ENCODE data around the gene CYTH2.

CYTH2 gene, protein sequence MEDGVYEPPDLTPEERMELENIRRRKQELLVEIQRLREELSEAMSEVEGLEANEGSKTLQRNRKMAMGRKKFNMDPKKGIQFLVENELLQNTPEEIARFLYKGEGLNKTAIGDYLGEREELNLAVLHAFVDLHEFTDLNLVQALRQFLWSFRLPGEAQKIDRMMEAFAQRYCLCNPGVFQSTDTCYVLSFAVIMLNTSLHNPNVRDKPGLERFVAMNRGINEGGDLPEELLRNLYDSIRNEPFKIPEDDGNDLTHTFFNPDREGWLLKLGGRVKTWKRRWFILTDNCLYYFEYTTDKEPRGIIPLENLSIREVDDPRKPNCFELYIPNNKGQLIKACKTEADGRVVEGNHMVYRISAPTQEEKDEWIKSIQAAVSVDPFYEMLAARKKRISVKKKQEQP

GRCh38 chr19:48469289-48469881 lies at the start of gene CYTH2:
Gene CYTH2, plus strand, starts transcription at chr19:48469369. Its CDS starts 139 bp downstream, at chr19:48469508.
- DNase-seq = peak in 1 of 2 experiments; percentile 62

DNA sequence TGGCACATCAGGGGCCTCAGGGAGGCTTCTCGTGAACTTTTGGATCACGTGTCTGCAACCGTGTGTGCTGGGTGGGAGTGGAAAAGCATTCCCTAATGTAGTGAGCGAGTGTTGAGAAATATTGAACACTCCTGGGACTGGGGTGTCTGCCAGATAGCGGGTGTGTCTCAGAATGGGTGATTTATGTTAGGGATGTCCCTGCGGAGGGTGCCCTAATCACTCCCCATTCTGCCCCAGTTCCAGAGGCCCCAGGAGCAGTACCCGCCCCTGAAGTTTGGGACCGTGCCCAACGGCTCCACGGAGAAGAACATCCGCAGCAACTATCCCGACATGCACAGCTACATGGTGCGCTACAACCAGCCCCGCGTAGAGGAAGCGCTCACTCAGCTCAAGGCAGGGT lies 47.6 kb upstream of the CYTH2 start:
- no peak for DNase-seq

DNA sequence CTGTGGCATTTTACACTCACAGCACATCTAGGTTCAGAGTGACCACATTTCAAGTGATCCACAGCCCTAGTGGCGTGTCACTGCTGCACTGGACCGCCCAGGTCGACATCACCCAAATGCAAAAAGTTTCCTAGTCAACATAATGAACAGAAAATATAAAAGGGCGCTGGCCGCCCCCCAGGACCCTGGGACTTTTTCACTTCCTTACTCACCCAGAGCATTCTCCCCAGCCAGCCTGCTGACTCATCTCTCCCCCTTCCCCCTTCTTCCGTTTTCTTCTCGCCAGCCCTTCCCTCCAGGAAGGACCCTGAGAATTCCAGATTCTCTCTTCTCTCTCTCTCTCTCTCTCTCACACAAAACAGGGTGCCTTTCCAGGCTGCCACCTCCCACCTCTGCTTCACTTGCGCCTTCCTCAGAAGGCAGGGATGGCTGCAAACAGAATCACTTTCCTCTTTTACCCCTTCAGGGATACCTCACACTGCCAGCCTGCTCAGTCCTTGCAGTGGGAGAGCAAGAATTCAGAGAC lies 44.4 kb upstream of the CYTH2 start:
- DNase-seq = no peak

- no peak for DNase-seq
Observed at GRCh38 chr19:48428670-48429069, 40.5 kb upstream of the CYTH2 start.

DNA sequence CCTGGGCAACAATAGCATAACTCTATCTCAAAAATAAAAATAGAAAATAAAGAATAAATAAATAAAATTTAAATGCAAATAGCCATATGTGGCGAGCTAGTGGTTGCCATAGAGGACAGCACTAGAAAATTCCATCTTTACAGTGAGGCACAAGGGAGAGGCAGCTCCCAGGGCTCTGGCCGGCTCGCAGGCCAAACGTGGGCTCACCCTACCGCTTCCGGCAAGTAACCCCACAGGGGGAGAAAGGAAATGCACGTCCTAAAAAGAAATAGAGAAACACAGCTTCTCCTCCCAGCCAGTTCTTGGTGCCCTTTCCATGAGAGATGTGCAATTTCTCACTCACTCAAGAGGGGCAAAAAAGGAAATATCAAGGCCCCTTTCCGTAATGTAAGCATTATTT lies 35.8 kb upstream of the CYTH2 start:
- DNase-seq = no peak

DNA sequence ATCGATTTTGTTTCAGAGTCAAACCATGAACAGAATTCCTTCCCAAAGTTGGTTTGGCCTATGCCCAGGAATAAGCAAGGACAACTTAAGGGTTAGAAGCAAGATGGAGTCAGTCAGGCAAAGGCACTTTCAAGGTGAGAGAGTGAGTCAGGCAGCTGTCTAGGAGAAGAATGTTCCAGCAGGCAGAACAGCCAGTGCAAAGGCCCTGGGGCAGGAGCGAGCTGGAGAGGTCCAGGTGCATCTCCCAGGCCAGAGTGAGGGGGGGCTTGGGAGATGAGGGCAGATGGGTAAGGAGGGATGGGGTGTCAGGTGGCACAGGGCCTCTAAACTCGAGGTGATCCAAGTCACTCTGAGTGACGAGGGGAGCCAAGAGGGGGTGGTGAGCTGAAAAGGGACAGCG lies 32.6 kb upstream of the CYTH2 start:
- DNase-seq = no peak

GRCh38 chr19:48441360-48442050 lies 27.7 kb upstream of the CYTH2 start:
- DNase-seq = no peak

DNA sequence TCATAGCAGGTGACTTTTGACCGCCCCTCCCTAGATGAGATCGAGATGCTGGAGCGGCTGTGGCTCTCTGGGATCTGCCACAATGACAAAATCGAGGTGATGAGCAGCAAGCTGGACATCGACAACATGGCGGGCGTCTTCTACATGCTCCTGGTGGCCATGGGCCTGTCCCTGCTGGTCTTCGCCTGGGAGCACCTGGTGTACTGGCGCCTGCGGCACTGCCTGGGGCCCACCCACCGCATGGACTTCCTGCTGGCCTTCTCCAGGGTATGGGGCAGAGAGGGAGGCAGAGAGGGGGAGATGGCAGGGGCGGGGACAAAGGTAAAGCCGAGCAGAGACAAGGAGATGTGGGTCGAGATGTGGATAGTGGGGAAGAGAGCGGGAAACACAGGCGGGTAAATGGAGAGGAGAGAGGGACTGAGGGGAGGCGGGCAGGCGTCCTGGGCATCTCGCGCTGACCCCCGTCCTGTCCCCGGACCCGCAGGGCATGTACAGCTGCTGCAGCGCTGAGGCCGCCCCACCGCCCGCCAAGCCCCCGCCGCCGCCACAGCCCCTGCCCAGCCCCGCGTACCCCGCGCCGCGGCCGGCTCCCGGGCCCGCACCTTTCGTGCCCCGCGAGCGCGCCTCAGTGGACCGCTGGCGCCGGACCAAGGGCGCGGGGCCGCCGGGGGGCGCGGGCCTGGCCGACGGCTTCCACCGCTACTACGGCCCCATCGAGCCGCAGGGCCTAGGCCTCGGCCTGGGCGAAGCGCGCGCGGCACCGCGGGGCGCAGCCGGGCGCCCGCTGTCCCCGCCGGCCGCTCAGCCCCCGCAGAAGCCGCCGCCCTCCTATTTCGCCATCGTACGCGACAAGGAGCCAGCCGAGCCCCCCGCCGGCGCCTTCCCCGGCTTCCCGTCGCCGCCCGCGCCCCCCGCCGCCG lies 26.8 kb upstream of the CYTH2 start:
- no peak for DNase-seq

- DNase-seq = no peak
Observed at GRCh38 chr19:48443256-48443655, 25.9 kb upstream of the CYTH2 start.

DNA sequence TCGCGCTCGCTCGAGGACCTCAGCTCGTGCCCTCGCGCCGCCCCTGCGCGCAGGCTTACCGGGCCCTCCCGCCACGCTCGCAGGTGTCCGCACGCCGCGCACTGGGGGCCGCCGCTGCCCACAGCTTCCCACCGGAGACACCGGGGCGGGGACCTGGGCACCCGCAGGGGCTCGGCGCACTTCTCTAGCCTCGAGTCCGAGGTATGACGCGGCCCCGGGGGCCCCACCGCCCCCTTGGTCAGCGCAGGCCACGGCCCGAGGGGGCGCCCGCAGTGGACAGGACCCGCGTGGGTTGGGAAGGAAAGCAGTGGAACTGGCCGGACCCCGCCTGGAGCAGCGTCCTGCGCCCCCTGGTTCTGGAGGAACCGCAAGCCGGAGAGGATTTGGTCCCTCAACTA lies 25.4 kb upstream of the CYTH2 start:
- no peak for DNase-seq

- no peak for DNase-seq
Observed at GRCh38 chr19:48444129-48444935, 24.8 kb upstream of the CYTH2 start.

DNA sequence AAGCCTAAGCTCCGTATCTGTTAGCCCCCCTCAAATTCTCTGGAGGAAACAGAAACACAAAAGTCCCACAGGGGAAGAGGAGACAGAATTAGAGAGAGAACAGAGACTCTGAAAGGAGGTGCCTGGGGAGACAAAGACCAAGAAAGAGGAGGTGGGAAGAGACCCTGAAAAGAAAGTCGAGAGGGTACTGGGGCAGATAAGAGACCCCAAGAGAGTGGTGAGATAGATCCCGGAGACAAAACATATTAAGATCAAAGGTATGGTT lies 24.3 kb upstream of the CYTH2 start:
- no peak for DNase-seq

DNA sequence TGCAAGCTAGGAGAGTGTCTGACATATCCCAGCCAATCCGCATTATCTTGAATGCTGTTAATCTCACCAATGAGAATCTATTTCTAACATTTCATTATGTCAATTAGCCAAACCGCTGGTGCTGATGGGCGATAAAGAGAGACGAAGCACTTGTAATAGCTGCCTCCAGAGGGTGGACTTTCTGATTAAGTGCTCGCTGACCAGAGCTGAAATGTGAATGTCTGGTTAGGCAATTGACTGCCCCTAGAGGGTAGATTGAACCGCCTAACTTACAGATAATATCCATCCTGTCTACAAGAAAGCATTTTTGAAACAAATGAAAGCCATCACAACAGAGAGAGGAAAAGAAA lies 23.9 kb upstream of the CYTH2 start:
- peak in 1 of 2 experiments; percentile 93 for DNase-seq

DNA sequence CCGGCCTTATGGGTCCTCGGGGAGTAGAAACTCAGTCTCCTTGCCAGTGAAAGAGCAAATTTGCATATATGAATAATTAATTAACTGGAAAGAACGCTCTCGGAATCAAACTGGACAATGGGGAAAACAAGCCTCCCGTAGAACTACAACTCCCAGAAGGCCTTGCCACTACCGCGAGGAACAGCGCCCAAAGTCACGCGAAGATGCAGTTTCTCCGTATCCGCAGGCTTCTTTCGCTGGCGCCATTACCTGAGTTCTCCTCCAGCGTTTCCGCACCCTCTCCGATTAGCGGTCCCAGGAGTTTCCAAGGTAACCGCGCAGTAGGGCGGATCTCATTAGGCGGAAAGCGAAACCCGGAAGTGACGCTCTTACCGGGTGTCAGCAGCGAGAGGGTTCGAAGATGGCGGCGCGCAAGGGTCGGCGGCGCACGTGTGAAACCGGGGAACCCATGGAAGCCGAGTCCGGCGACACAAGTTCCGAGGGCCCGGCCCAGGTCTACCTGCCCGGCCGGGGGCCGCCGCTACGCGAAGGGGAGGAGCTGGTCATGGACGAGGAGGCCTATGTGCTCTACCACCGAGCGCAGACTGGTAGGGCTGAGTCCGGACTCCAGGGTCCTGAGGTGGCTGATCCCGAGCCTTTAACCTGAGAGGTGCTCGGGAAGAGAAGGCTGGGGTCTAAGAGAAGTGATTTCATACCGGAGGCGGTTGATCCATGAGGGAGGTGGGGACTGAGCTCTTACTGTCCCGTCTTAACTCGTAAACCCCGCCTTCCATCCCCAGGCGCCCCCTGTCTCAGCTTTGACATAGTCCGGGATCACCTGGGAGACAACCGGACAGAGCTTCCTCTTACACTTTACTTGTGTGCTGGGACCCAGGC lies 23.3 kb upstream of the CYTH2 start, which contains the start of gene GRWD1:
Gene GRWD1, plus strand, starts transcription at position 378 of the 876 bp plus-strand sequence. Its CDS starts 23 bp downstream, at position 401.
- peak; percentile 94 for DNase-seq

DNA sequence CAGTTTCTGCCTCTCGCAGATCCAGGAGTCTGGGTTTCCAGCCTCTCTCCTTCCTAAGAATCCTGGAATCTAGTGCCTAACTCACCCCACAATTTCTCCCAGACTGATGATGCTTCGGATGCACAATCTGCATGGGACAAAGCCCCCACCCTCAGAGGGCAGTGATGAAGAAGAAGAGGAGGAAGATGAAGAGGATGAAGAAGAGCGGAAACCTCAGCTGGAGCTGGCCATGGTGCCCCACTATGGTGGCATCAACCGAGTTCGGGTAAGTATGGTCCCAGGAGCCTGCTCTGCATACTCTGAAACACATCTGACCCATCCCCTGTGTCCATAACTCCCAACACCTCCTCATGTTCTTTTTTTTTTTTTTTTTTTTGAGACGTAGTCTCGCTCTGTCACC lies 22.6 kb upstream of the CYTH2 start:
- DNase-seq = no peak

DNA sequence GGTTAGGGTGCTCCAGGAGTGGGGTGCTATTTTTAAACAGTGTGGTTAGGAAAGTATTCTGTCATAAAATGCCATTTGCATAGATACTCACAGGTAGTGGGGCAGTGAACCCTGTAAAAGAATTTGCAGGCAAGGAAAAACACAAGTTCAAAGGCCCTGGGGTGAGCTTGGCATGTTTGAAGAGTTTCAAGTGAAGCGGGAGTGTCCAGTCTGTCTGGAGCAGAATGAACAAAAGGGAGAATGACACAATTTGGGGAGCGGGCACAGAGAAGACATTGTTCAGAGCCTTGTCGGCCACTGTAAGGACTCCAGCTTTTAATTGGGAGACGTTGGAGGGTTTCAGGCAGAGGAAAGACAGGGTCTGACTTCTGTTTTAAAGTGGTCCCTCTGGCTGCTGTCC lies 20.6 kb upstream of the CYTH2 start:
- DNase-seq = no peak

GRCh38 chr19:48450441-48450840 lies 18.7 kb upstream of the CYTH2 start:
- DNase-seq = no peak

- no peak for DNase-seq
Observed at GRCh38 chr19:48450863-48451262, 18.3 kb upstream of the CYTH2 start.

DNA sequence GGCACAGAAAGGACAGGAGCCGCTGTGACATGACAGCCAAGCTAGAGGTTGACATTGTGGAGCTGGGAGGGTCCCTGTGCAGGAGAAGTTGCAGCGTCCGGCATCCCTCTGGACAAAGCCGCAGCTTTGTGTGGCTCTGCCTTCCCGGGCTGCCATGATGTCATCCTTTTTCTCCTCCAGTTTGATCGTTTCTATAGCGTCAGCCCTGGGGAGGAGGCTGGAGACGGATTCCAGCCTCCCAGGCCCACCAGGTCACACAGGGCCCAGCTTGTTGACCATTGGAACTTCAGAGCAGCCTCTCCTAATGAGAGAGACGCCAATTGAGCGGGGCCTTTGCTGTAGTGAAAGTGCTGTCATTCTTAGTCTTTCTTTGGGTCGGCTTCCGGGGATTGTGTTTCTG lies 17.5 kb upstream of the CYTH2 start:
- no peak for DNase-seq

- DNase-seq = no peak
Observed at GRCh38 chr19:48452289-48453190, 16.6 kb upstream of the CYTH2 start.

Measured in SW 1271 (cell line).